Trophoblast cell (in vitro differentiated cells and primary cell): ENCODE results near the gene SUSD1.

Experiments
- DNase-seq, 2 donors: peaks; one replicate each; pipeline ENCODE4 v3.0.0-alpha.2; 2016
- H2AFZ ChIP-seq: 2 replicates; pipeline ENCODE4 v1.6.1; 2013; ENCODE audit warnings: low read length, moderate library complexity, mild to moderate bottlenecking; ENCODE audit not compliant: insufficient read depth, poor library complexity
- H2AK5ac ChIP-seq: 2 replicates; pipeline ENCODE4 v1.6.1; 2013; ENCODE audit warnings: mild to moderate bottlenecking, low read length
- H2BK120ac ChIP-seq: 2 replicates; pipeline ENCODE4 v1.6.1; 2013; ENCODE audit warnings: low read length, mild to moderate bottlenecking, moderate library complexity; ENCODE audit not compliant: insufficient read depth, poor library complexity
- H2BK12ac ChIP-seq: 2 replicates; pipeline ENCODE4 v1.6.1; 2013; ENCODE audit warnings: mild to moderate bottlenecking, low read length, moderate library complexity
- H2BK5ac ChIP-seq: 2 replicates; pipeline ENCODE4 v1.6.1; 2013; ENCODE audit warnings: low read length, low read depth, moderate library complexity, mild to moderate bottlenecking; ENCODE audit not compliant: poor library complexity
- H3K14ac ChIP-seq: 2 replicates; pipeline ENCODE4 v1.6.1; 2013; ENCODE audit warnings: mild to moderate bottlenecking, low read length
- H3K18ac ChIP-seq: 2 replicates; pipeline ENCODE4 v1.6.1; 2013; ENCODE audit warnings: mild to moderate bottlenecking, low read length
- H3K23ac ChIP-seq: 2 replicates; pipeline ENCODE4 v1.6.1; 2013; ENCODE audit warnings: low read length
- H3K27ac ChIP-seq: 2 replicates; pipeline ENCODE4 v1.5.1; 2013; ENCODE audit warnings: low read depth, mild to moderate bottlenecking, inconsistent platforms, low read length, moderate library complexity
- H3K27me3 ChIP-seq: 2 replicates; pipeline ENCODE4 v1.6.1; 2013; ENCODE audit warnings: inconsistent platforms, mild to moderate bottlenecking, low read length, moderate library complexity; ENCODE audit not compliant: insufficient read depth
- H3K36me3 ChIP-seq, 2 experiments: 1 replicate in 1 of 2; 2 replicates in 1 of 2; pipeline ENCODE4 v1.6.1; 2013; ENCODE audit warnings: low read length in 2 of 2, mild to moderate bottlenecking in 2 of 2, moderate library complexity in 1 of 2; ENCODE audit not compliant: insufficient read depth in 2 of 2, control insufficient read depth in 1 of 2
- H3K4ac ChIP-seq: 2 replicates; pipeline ENCODE4 v1.6.1; 2013; ENCODE audit warnings: low read depth, mild to moderate bottlenecking, low read length, moderate library complexity
- H3K4me1 ChIP-seq, 2 experiments: 1 replicate in 1 of 2; 2 replicates in 1 of 2; pipeline ENCODE4 v1.6.1; 2013; ENCODE audit warnings: low read length in 2 of 2, mild to moderate bottlenecking in 2 of 2, moderate library complexity in 1 of 2; ENCODE audit not compliant: insufficient read depth in 2 of 2, control insufficient read depth in 1 of 2
- H3K4me2 ChIP-seq: 2 replicates; pipeline ENCODE4 v1.6.1; 2013; ENCODE audit warnings: inconsistent platforms, mild to moderate bottlenecking, low read length, moderate library complexity
- H3K4me3 ChIP-seq: 2 replicates; pipeline ENCODE4 v1.5.1; 2013; ENCODE audit warnings: mild to moderate bottlenecking, low read depth, low read length, inconsistent platforms
- H3K79me1 ChIP-seq: one replicate; pipeline ENCODE4 v1.6.1; 2013; ENCODE audit warnings: low read length
- H3K79me2 ChIP-seq: 2 replicates; pipeline ENCODE4 v1.6.1; 2013; ENCODE audit warnings: low read length, mild to moderate bottlenecking; ENCODE audit not compliant: control insufficient read depth, insufficient read depth, poor library complexity
- H3K9ac ChIP-seq: 2 replicates; pipeline ENCODE4 v1.6.1; 2013; ENCODE audit warnings: mild to moderate bottlenecking, low read length
- H3K9me3 ChIP-seq: 2 replicates; pipeline ENCODE4 v1.6.1; 2013; ENCODE audit warnings: low read depth, mild to moderate bottlenecking, control low read depth, inconsistent platforms, low read length; ENCODE audit not compliant: insufficient read depth
- H4K12ac ChIP-seq: 2 replicates; pipeline ENCODE4 v1.6.1; 2013; ENCODE audit warnings: low read depth, mild to moderate bottlenecking, low read length, moderate library complexity
- H4K8ac ChIP-seq: 2 replicates; pipeline ENCODE4 v1.6.1; 2013; ENCODE audit warnings: low read depth, mild to moderate bottlenecking, low read length, moderate library complexity
- H4K91ac ChIP-seq: one replicate; pipeline ENCODE4 v1.6.1; 2013; ENCODE audit warnings: low read depth, mild to moderate bottlenecking, low read length, moderate library complexity
- WGBS: extraction: QIAGEN DNeasy Blood & Tissue Kit; methylation state at CpG from one replicate; pipeline ENCODE4 v1.1.7; 2013; ENCODE audit warnings: missing lambda C conversion rate; ENCODE audit not compliant: insufficient read length, insufficient coverage; ENCODE audit errors: extremely low coverage; 5-methylcytosine and 5-hydroxymethylcytosine counted together

SUSD1 gene

DNA sequence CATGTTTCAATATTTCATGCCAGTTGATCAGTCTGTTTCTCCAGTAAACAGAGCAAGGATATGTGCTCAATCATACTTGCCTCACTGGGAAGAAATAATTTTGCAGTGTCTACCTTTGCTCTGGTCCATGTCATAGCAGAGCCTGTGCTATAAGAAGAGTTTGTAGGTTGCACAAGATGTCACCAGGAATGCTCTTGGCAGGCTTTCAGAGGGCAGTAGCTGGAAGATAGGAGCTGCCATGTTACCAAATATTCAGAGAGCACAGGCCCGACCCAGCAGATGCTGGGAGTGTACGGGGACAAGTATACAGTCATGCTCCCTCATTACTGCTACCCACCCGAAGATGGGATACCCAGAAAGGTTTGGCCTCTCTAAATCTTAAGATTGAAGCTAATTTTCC lies 175.8 kb downstream of the SUSD1 start:
- no peak overlapping the region for H3K23ac ChIP-seq
- no CpG with 5 or more reads among the region's 3 CpGs for WGBS
- H4K8ac ChIP-seq, result no peak overlapping the region
- H3K9me3 ChIP-seq, result no peaks in the 10 kb centered on the region
- H3K27ac ChIP-seq, result no peak overlapping the region
- no peak overlapping the region for H2AFZ ChIP-seq
- no peak overlapping the region for H2AK5ac ChIP-seq
- H3K27me3 ChIP-seq, result no peaks in the 10 kb centered on the region
- no peaks in the 10 kb centered on the region for H3K79me2 ChIP-seq
- H3K4me3 ChIP-seq, result no peak overlapping the region
- no peak overlapping the region for H3K14ac ChIP-seq
- H3K18ac ChIP-seq, result no peak overlapping the region
- H3K4ac ChIP-seq, result no peak overlapping the region
- no peak overlapping the region for H3K4me2 ChIP-seq
- DNase-seq, result no peak
- no peaks in the 10 kb centered on the region for H3K36me3 ChIP-seq
- H2BK5ac ChIP-seq, result no peak overlapping the region
- H2BK12ac ChIP-seq, result no peak overlapping the region
- H4K12ac ChIP-seq, result no peak overlapping the region
- H3K4me1 ChIP-seq, result no peaks in the 10 kb centered on the region
- H4K91ac ChIP-seq, result no peak overlapping the region
- no peak overlapping the region for H2BK120ac ChIP-seq
- no peaks in the 10 kb centered on the region for H3K79me1 ChIP-seq
- no peak overlapping the region for H3K9ac ChIP-seq

DNA sequence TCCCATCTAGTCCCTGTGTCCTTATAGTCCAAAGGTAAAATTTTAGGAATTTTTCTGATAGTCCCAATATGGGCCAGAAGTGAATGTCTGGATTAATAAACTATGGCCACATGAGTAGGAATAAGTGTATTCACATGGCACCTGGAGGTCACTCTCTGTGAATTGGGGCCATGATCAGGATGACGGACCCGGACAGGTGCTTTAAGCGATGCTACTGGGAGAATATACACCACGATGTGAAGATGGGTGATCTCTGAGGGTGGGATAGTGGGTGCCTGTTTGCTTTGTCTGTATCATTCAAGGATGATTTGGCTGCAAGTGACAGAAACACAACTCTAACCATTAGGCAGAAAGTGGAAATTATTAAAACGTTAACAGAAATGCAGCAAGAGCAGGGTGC lies 177.3 kb downstream of the SUSD1 start:
- Histone ChIP-seq H4K91ac (no peak overlapping the region), H3K27me3 (no peaks in the 10 kb centered on the region), H4K8ac (no peak overlapping the region), H3K23ac (no peak overlapping the region), H3K9me3 (no peaks in the 10 kb centered on the region), H4K12ac (no peak overlapping the region), H3K18ac (no peak overlapping the region), H3K9ac (no peak overlapping the region), H2BK12ac (no peak overlapping the region), H3K27ac (no peak overlapping the region), H3K4me1 (no peaks in the 10 kb centered on the region), H3K4me2 (no peak overlapping the region), H3K14ac (no peak overlapping the region), H3K4me3 (no peak overlapping the region), H2BK5ac (no peak overlapping the region), H3K4ac (no peak overlapping the region), H3K36me3 (no peaks in the 10 kb centered on the region), H3K79me1 (no peaks in the 10 kb centered on the region), H3K79me2 (no peaks in the 10 kb centered on the region), H2AK5ac (no peak overlapping the region), H2AFZ (no peak overlapping the region), H2BK120ac (no peak overlapping the region)
- WGBS, result no CpG with 5 or more reads among the region's 5 CpGs
- no peak for DNase-seq

DNA sequence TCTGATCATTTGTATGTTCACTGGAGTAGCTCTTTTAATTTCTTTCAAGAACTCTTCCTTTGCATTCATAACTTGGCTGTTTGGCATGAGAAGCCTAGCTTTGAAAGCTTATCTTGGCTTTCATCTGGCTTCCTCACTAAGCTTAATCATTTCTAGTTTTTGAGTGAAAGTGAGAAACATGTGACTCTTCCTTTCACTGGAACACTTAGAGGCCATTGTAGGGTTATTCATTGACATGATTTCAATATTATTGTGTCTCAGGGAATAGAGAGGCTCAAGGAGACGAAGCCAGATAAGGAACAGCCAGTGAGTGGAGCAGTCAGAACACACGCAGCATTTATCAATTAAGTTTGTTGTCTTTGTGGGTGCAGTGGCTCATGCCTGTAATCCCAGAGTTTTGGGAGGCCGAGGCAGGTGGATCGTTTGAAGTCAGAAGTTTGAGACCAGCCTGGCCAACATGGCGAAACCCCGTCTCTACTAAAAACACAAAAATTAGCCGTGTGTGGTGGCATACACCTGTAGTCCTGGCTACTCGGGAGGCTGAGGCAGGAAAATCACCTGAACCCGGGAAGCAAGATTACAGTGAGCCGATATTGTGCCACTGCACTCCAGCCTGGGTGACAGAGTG lies 180.2 kb downstream of the SUSD1 start:
- Histone ChIP-seq H3K4me2 (no peak overlapping the region), H2BK5ac (no peak overlapping the region), H2BK12ac (no peak overlapping the region), H4K8ac (no peak overlapping the region), H3K18ac (no peak overlapping the region), H3K9ac (no peak overlapping the region), H3K4ac (no peak overlapping the region), H3K79me2 (no peaks in the 10 kb centered on the region), H4K12ac (no peak overlapping the region), H3K23ac (no peak overlapping the region), H2AFZ (no peak overlapping the region), H3K9me3 (no peaks in the 10 kb centered on the region), H2BK120ac (no peak overlapping the region), H3K4me3 (no peak overlapping the region), H2AK5ac (no peak overlapping the region), H3K4me1 (no peaks in the 10 kb centered on the region), H4K91ac (no peak overlapping the region), H3K14ac (no peak overlapping the region), H3K27ac (no peak overlapping the region), H3K79me1 (no peaks in the 10 kb centered on the region), H3K27me3 (no peaks in the 10 kb centered on the region), H3K36me3 (no peaks in the 10 kb centered on the region)
- no CpG with 5 or more reads among the region's 10 CpGs for WGBS
- peak in 1 of 2 donors; percentile 44 for DNase-seq

DNA sequence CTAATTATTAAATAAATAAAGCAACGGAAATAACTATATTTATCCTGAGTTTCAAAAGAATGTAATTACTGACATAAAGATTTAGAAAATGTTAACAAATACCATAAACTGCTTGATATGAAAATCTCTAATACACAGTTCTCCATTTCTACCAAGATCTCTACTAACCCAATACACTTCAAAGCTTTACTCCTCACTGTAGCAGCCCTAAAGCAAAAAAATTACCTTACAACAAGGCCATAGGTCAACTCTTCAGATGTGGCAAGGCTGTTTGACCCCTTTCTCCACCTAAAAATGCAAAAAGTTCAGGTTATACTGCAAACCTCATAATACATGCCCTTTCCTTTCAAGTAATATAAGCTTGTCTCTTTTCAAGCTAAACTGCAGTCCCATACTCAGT lies 181.8 kb downstream of the SUSD1 start:
- H3K23ac ChIP-seq, result no peak overlapping the region
- no peak overlapping the region for H3K27ac ChIP-seq
- no peak overlapping the region for H3K9ac ChIP-seq
- H3K79me2 ChIP-seq, result no peaks in the 10 kb centered on the region
- H3K4me3 ChIP-seq, result no peak overlapping the region
- no peak overlapping the region for H2AFZ ChIP-seq
- no peaks in the 10 kb centered on the region for H3K27me3 ChIP-seq
- no peak overlapping the region for H3K4me2 ChIP-seq
- H3K14ac ChIP-seq, result no peak overlapping the region
- H2BK5ac ChIP-seq, result no peak overlapping the region
- no peak overlapping the region for H2BK12ac ChIP-seq
- H2BK120ac ChIP-seq, result no peak overlapping the region
- no peak for DNase-seq
- no peak overlapping the region for H3K18ac ChIP-seq
- no peaks in the 10 kb centered on the region for H3K9me3 ChIP-seq
- H3K4me1 ChIP-seq, result no peaks in the 10 kb centered on the region
- no CpG with 5 or more reads among the region's 1 CpG for WGBS
- H2AK5ac ChIP-seq, result no peak overlapping the region
- no peak overlapping the region for H4K8ac ChIP-seq
- no peaks in the 10 kb centered on the region for H3K36me3 ChIP-seq
- no peak overlapping the region for H3K4ac ChIP-seq
- H4K91ac ChIP-seq, result no peak overlapping the region
- H4K12ac ChIP-seq, result no peak overlapping the region
- H3K79me1 ChIP-seq, result no peaks in the 10 kb centered on the region
